DMS 273 (cell line): ENCODE measurements around the gene GPC1.
A peak's percentile ranks its signal among the peaks of the same experiment; 100 is the strongest.
"Not testable (repeated sequence)": the region's sequence is repeated elsewhere in the genome, so short reads cannot be mapped to it uniquely, and the experiment has no call there.

Experiments
- DNase-seq: peaks from one replicate; lab custom pipeline; 2025; ENCODE audit not compliant: unreplicated experiment; lab: John Stamatoyannopoulos, UW

GPC1 gene

GRCh38 chr2:240435457-240435947 is at the start of gene GPC1:
Gene GPC1 (plus strand): TSS chr2:240435663. CDS start chr2:240435919, 256 bp downstream.
- peak; percentile 90 for DNase-seq

- DNase-seq: no peak
Measured at GRCh38 chr2:240386326-240386725, 49.1 kb upstream of the GPC1 start.

- not testable (repeated sequence) for DNase-seq
Measured at GRCh38 chr2:240386743-240387142, 48.7 kb upstream of the GPC1 start.

GRCh38 chr2:240387325-240387668 is 48.2 kb upstream of the GPC1 start:
- DNase-seq: no peak

- peak; percentile 38 for DNase-seq
Measured at GRCh38 chr2:240387669-240388358, 47.6 kb upstream of the GPC1 start.

GRCh38 chr2:240388471-240389301 is 46.8 kb upstream of the GPC1 start:
- DNase-seq: no peak

GRCh38 chr2:240389302-240389805 is 46.1 kb upstream of the GPC1 start:
- no peak for DNase-seq

GRCh38 chr2:240390091-240391073 is 45.1 kb upstream of the GPC1 start:
- DNase-seq: no peak

- DNase-seq: no peak
Measured at GRCh38 chr2:240391111-240392051, 44.1 kb upstream of the GPC1 start.

GRCh38 chr2:240392084-240392947 is 43.1 kb upstream of the GPC1 start:
- DNase-seq: no peak

GRCh38 chr2:240392948-240393830 is 42.3 kb upstream of the GPC1 start:
- DNase-seq: no peak

GRCh38 chr2:240393831-240394410 is 41.5 kb upstream of the GPC1 start:
- DNase-seq: no peak

- DNase-seq: no peak
Measured at GRCh38 chr2:240394549-240394948, 40.9 kb upstream of the GPC1 start.

GRCh38 chr2:240395448-240395847 is 40.0 kb upstream of the GPC1 start:
- DNase-seq: no peak

- DNase-seq: no peak
Measured at GRCh38 chr2:240395896-240396622, 39.4 kb upstream of the GPC1 start.

GRCh38 chr2:240396623-240397541 is 38.6 kb upstream of the GPC1 start:
- no peak for DNase-seq
